Uterus (tissue), 4 donors: Measurements from ENCODE around the gene UGT2A2. TPM values are rescaled to one million over a fixed set of nuclear protein-coding genes. Genes with fewer than 3 reads are reported as not detected.

Experiments
- DNase-seq, 2 donors: peaks; one replicate each; pipeline ENCODE4 v3.0.0-alpha.2; 2019 to 2020
- H3K27ac ChIP-seq, 2 donors: fragments of 200-600 bp; sonication (generic); 1 replicate in 1 of 2; 2 replicates in 1 of 2; pipeline ENCODE4 v1.5.1; 2016 to 2018
- H3K27me3 ChIP-seq, 2 donors: fragments of 200-600 bp; sonication (generic); one replicate each; pipeline ENCODE4 v1.5.1; 2018 to 2019; ENCODE audit warnings: control low read depth in 1 of 2
- H3K36me3 ChIP-seq, 2 donors: fragments of 200-600 bp; sonication (generic); one replicate each; pipeline ENCODE4 v1.5.1; 2019; ENCODE audit warnings: control low read depth in 1 of 2
- H3K4me1 ChIP-seq, 2 donors: fragments of 200-600 bp; sonication (generic); one replicate each; pipeline ENCODE4 v1.5.1; 2018 to 2019; ENCODE audit warnings: control low read depth in 1 of 2
- H3K4me3 ChIP-seq, 2 donors: fragments of 200-600 bp; sonication (generic); 1 replicate in 1 of 2; 2 replicates in 1 of 2; pipeline ENCODE4 v1.5.1; 2018 to 2019; ENCODE audit warnings: mild to moderate bottlenecking in 1 of 2
- H3K9me3 ChIP-seq, 2 donors: fragments of 200-600 bp; sonication (generic); one replicate each; pipeline ENCODE4 v1.5.1; 2019; ENCODE audit warnings: control low read depth in 1 of 2
- POLR2A ChIP-seq, 2 donors: fragments of 450-650 bp; IDR thresholded peaks; one replicate each; pipeline ENCODE4 v1.6.1; 2016; ENCODE audit warnings: antibody characterized with exemption in 2 of 2, mild to moderate bottlenecking in 1 of 2, moderate library complexity in 1 of 2
- intact Hi-C: fragments of 100-400 bp; cut with DNase I; formaldehyde crosslinking; loops from one replicate; pipeline ENCODE4 v1.15.1; 2023; ENCODE audit warnings: low total_unique reads
- total RNA-seq, 4 donors: library from RNA; depleted of rRNA in 3 of 4; stranded (reverse); fragments of >200 nt in 3 of 4; gene quantifications; one replicate each; pipeline versions ENCODE4 v1.1.0 to v1.2.4, GENCODE V29; 2014 to 2023
- TF ChIP-seq, protein P1 (sequence below), 4 experiments: fragments of 200-600 bp in 2 of 4; fragments of 450-650 bp in 2 of 4; sonication (generic) in 2 of 4; IDR thresholded peaks; one replicate each; pipeline ENCODE4 v1.5.1; 2016 to 2019; ENCODE audit warnings: antibody characterized with exemption in 4 of 4, mild to moderate bottlenecking in 2 of 4, moderate library complexity in 1 of 4
- donor health status: DM: yes; HTN: yes; CAD: no.

UGT2A2 gene
- total RNA-seq, 4 donors from 2014 or later: 0.21 TPM; not detected in 3

DNA sequence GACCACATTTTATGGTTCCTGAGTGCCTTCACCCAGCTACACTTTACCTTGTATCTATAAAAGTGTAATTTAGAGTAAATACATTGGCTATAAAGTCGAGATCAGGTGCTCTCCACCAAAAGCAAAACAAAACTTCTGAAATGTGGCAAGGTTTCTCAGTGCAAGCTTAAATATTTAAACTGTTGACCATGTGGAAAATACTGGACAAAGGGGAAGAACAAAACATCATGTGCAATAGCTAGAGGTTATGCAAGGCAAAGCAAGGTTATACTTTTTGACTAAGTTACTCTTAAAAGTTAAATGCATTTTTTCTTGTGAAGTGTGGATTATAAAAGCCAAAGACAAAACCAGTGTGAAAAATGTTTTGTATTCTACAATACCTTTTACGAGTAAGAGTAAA is 55.9 kb downstream of the UGT2A2 start:
- Histone ChIP-seq H3K36me3 (no peaks in the 10 kb centered on the region), H3K9me3 (no peaks in the 10 kb centered on the region), H3K4me3 (no peak overlapping the region), H3K4me1 (no peaks in the 10 kb centered on the region), H3K27me3 (no peaks in the 10 kb centered on the region), H3K27ac (no peak overlapping the region)
- intact Hi-C loops: no loop called here
- DNase-seq: no peak
- no peak for TF ChIP-seq POLR2A (IDR thresholded peaks at IDR 0.05)
- TF ChIP-seq, protein P1, sequence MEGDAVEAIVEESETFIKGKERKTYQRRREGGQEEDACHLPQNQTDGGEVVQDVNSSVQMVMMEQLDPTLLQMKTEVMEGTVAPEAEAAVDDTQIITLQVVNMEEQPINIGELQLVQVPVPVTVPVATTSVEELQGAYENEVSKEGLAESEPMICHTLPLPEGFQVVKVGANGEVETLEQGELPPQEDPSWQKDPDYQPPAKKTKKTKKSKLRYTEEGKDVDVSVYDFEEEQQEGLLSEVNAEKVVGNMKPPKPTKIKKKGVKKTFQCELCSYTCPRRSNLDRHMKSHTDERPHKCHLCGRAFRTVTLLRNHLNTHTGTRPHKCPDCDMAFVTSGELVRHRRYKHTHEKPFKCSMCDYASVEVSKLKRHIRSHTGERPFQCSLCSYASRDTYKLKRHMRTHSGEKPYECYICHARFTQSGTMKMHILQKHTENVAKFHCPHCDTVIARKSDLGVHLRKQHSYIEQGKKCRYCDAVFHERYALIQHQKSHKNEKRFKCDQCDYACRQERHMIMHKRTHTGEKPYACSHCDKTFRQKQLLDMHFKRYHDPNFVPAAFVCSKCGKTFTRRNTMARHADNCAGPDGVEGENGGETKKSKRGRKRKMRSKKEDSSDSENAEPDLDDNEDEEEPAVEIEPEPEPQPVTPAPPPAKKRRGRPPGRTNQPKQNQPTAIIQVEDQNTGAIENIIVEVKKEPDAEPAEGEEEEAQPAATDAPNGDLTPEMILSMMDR (IDR thresholded peaks at IDR 0.05): no peak

DNA sequence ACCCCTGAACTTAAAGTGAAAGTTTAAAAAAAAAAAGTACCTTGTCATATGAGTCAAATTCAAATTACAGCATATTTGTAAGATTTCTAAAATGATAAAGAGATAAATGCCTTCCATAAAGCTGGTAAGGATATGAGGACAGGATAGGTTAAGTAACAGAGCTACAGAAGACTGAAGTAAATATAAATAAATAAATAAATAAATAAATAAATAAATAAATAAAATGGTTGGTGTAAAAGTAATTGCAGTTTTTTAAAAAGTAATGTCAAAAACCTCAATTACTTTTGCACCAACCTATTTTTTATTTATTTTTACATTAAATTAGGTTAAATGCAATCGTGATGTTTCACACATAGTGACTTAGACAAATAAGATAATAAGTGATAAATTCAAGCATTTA is 62.2 kb downstream of the UGT2A2 start:
- Histone ChIP-seq H3K36me3 (no peaks in the 10 kb centered on the region), H3K9me3 (no peaks in the 10 kb centered on the region), H3K4me3 (no peak overlapping the region), H3K4me1 (no peaks in the 10 kb centered on the region), H3K27me3 (no peaks in the 10 kb centered on the region), H3K27ac (no peak overlapping the region)
- TF ChIP-seq, protein P1 (IDR thresholded peaks at IDR 0.05): no peak
- no peak for TF ChIP-seq POLR2A (IDR thresholded peaks at IDR 0.05)
- no peak for DNase-seq
- intact Hi-C loops: no loop called here

DNA sequence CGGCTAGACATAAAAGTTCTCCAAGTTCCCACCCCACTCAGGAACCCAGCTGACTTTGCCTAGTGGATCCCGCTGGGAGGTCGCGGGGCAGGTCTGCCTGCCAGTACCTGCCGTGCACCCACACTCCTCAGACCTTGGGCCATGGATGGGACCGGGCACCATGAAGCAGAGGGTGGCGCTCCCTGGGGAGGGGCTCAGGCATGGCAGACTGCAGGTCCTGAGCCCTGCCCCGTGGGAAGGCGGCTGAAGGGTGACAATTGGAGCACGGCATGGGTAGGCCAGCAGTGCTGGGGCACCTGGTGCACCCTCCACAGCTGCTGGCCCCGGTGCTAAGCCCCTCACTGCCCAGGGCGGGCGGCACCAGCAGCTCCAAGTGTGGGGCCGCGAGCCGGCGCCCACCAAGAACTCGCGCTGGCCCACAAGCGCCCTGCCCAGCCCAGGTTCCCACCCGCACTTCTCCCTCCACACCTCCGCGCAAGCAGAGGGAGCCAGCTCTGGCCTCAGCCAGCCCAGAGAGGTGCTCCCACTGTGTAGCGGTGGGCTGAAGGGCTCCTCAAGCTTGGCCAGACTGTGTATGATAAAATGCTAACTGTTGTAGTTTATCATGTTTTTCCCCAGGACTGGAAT is 63.1 kb downstream of the UGT2A2 start:
- Histone ChIP-seq H3K4me3 (no peak overlapping the region), H3K27ac (no peak overlapping the region), H3K4me1 (no peaks in the 10 kb centered on the region), H3K9me3 (no peaks in the 10 kb centered on the region), H3K36me3 (no peaks in the 10 kb centered on the region), H3K27me3 (no peaks in the 10 kb centered on the region)
- no peak for TF ChIP-seq POLR2A (IDR thresholded peaks at IDR 0.05)
- TF ChIP-seq, protein P1 (IDR thresholded peaks at IDR 0.05): no peak
- no peak for DNase-seq
- intact Hi-C loops: no loop called here

DNA sequence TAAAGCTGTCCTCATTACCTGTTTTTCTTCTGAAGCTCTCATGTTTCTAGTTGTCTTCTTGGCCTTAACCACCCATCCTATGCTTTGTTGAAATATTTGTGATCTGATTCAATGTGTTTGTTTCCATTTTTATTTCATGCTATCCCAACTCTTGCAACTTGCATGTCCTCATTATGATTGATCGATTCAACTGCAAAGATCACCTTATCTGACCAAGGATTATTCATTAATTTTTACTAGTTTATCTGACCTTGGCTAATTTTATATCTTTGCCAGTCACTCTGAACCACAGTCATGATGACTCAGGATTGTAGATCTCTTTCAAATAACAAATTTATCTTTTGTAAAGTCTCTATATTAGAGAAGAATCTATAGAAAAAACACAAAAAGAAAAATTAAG is 70.7 kb downstream of the UGT2A2 start:
- intact Hi-C loops: no loop called here
- H3K4me1 ChIP-seq: no peaks in the 10 kb centered on the region
- no peaks in the 10 kb centered on the region for H3K9me3 ChIP-seq
- no peaks in the 10 kb centered on the region for H3K27me3 ChIP-seq
- no peak for TF ChIP-seq POLR2A (IDR thresholded peaks at IDR 0.05)
- TF ChIP-seq, protein P1 (IDR thresholded peaks at IDR 0.05): no peak
- H3K36me3 ChIP-seq: no peaks in the 10 kb centered on the region
- no peak for DNase-seq
- H3K27ac ChIP-seq: no peak overlapping the region
- no peak overlapping the region for H3K4me3 ChIP-seq

DNA sequence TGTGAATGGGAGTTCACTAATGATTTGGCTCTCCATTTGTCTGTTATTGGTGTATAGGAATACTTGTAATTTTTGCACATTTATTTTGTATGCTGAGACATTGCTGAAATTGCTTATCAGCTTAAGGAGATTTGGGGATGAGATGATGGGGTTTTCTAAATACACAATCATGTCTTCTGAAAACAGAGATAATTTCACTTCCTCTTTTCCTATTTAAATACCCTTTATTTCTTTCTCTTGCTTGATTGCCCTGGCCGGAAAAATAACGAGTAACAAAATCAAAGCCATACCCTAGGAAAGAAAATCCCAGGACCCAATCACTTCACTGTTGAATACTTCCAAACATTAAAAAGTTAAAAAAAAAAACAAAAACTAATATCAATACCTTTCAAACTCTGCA is 76.0 kb downstream of the UGT2A2 start:
- H3K9me3 ChIP-seq: no peaks in the 10 kb centered on the region
- intact Hi-C loops: no loop called here
- no peak for DNase-seq
- H3K36me3 ChIP-seq: no peaks in the 10 kb centered on the region
- no peak overlapping the region for H3K4me3 ChIP-seq
- TF ChIP-seq POLR2A (IDR thresholded peaks at IDR 0.05): no peak
- TF ChIP-seq, protein P1 (IDR thresholded peaks at IDR 0.05): no peak
- no peak overlapping the region for H3K27ac ChIP-seq
- H3K4me1 ChIP-seq: no peaks in the 10 kb centered on the region
- H3K27me3 ChIP-seq: no peaks in the 10 kb centered on the region
